Muscle layer of duodenum (tissue), 2 donors: ENCODE data around the gene ACSL1.
A peak's percentile ranks its signal among the peaks of the same experiment; 100 is the strongest.

Experiments used
- H3K27ac ChIP-seq: one replicate; pipeline ENCODE4 v1.7.0; 2013; ENCODE audit warnings: mild to moderate bottlenecking, low read length
- H3K27me3 ChIP-seq: one replicate; pipeline ENCODE4 v1.7.0; 2013; ENCODE audit warnings: low read depth, mild to moderate bottlenecking, control low read depth, low read length
- H3K36me3 ChIP-seq, 2 donors: one replicate each; pipeline ENCODE4 v1.7.0; 2013; ENCODE audit warnings: low read length in 2 of 2, control low read depth in 1 of 2, mild to moderate bottlenecking in 1 of 2; ENCODE audit not compliant: insufficient read depth in 2 of 2, control insufficient read depth in 1 of 2
- H3K4me1 ChIP-seq, 2 donors: one replicate each; pipeline ENCODE4 v1.7.0; 2013; ENCODE audit warnings: low read length in 2 of 2, mild to moderate bottlenecking in 2 of 2, control low read depth in 1 of 2, moderate library complexity in 1 of 2; ENCODE audit not compliant: insufficient read depth in 2 of 2, control insufficient read depth in 1 of 2
- H3K4me3 ChIP-seq, 2 donors: one replicate each; pipeline ENCODE4 v1.7.0; 2013; ENCODE audit warnings: low read length in 2 of 2, low read depth in 1 of 2, mild to moderate bottlenecking in 1 of 2
- H3K9me3 ChIP-seq, 2 donors: one replicate each; pipeline ENCODE4 v1.7.0; 2013; ENCODE audit warnings: low read length in 2 of 2, control low read depth in 1 of 2, mild to moderate bottlenecking in 1 of 2; ENCODE audit not compliant: control insufficient read depth in 1 of 2
- donor health status: healthy.

ACSL1 gene

DNA sequence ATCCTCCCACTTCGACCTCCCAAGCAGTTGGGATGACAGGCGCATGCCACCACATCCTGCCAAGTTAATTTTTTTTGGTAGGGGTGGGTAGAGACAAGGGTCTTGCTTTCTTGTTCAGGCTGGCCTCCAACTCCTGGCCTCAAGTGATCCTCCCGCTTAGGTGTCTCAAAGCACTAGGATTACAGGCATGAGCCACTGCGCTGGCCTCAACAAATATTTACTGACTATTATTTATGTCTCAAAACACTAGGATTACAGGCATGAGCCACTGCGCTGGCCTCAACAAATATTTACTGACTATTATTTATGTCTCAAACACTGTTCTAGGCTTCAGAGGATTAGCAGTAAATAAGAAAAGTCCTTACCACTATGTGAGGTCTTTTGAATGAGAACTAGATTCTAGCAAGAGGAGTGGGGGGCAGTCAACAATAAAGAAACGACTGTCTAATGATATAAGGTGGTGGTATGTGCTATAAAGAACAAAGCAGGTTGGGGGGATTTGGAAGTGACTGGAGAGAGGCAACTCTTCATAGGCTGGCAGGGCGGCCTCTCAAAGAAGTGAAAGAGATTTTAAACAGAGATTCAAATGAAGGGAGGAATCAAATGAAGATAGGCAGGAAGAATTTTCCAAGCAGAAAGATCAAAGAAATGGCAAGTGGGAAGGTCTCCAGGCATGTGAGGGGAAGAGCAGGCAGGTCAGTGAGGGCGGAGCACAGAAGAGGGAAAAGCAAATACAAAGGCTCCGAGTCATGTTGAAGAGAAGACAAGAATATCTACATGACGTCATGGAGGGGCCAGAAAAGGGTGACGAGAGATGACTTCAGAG lies 12.7 kb upstream of the ACSL1 start:
- Histone ChIP-seq H3K4me3 (no peak overlapping the region), H3K4me1 (no peaks in the 10 kb centered on the region), H3K36me3 (no peaks in the 10 kb centered on the region), H3K9me3 (no peaks in the 10 kb centered on the region), H3K27ac (no peak overlapping the region), H3K27me3 (no peaks in the 10 kb centered on the region)

DNA sequence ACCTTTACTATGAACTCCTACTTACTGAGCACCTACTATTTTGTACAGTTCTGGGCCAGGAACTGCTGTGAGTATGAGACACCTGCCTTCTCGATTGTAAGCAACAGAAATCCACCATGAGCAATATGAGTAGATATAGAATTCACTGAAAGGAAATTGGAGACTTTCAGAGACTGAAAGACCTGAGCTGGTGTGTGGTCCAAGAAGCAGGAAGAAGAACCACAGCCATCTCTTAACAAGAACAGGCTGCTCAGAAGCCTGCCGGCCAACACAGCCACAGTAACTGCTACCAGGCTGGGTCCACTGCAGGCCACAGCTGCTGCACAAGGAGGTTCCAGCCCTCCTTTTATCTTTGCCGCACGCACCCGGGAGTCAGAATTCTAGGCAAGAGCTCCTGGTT lies 10.8 kb upstream of the ACSL1 start:
- no peaks in the 10 kb centered on the region for H3K36me3 ChIP-seq
- no peak overlapping the region for H3K27ac ChIP-seq
- no peaks in the 10 kb centered on the region for H3K4me1 ChIP-seq
- H3K4me3 ChIP-seq = no peak overlapping the region
- no peaks in the 10 kb centered on the region for H3K27me3 ChIP-seq
- no peaks in the 10 kb centered on the region for H3K9me3 ChIP-seq

DNA sequence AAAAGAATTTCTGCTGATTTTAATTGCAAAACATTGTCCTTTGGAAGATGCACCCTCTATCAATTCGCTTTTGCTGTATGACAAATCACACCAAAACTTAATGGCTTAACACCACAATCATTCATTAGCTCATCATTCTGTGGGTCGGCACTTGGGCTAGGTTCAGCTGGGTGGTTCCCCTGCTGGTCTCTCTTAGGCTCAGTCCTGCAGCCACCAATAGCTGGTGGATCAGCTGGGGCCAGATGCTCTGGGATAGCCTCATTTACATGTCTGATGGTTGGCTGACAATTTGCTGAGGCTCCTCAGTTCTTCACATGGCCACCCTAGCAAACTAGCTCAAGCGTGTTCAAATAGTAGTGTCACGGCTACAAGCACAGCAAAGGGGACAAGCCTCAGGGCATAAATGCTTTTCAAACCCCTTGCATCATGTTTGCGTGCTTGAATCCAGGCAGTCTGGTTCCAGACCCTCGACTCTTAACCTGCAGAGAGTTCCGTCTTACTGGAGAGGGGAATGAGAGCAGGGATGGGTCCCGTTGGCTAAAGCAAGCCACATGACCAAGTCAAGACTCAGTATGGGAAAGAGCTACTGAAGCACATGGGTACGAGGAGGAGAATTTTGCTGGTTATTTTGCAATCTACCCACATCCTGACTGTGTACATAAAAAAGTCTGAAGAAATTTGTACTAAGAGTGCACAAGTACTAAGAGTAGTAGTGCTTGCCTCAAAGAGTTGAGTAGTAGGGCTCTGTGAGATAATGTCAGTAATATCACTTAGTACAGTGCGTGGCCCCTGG lies 7.5 kb upstream of the ACSL1 start:
- Histone ChIP-seq H3K27me3 (no peaks in the 10 kb centered on the region), H3K4me1 (no peaks in the 10 kb centered on the region), H3K9me3 (no peaks in the 10 kb centered on the region), H3K27ac (no peak overlapping the region), H3K4me3 (no peak overlapping the region), H3K36me3 (no peaks in the 10 kb centered on the region)

DNA sequence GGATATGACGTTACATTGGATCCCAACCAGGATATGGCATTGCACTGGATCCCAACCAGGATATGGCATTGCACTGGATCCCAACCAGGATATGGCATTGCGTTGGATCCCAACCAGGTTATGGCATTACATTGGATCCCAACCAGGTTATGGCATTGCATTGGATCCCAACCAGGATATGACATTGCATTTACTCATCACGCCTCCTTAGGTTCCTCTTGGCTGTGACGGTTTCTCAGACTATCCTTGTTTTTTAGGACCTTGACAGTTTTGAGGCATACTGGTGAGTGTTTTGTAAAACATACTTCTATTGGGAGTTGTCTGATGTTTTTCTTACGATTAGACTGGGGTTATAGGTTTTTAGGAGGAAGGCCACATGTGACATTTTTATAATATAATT lies 5.4 kb upstream of the ACSL1 start:
- Histone ChIP-seq H3K4me3 (no peak overlapping the region), H3K36me3 (no peaks in the 10 kb centered on the region), H3K9me3 (no peaks in the 10 kb centered on the region), H3K4me1 (peaks cover 0 to 7% of the 10 kb centered on the region in 2 donors), H3K27ac (no peak overlapping the region), H3K27me3 (no peaks in the 10 kb centered on the region)

DNA sequence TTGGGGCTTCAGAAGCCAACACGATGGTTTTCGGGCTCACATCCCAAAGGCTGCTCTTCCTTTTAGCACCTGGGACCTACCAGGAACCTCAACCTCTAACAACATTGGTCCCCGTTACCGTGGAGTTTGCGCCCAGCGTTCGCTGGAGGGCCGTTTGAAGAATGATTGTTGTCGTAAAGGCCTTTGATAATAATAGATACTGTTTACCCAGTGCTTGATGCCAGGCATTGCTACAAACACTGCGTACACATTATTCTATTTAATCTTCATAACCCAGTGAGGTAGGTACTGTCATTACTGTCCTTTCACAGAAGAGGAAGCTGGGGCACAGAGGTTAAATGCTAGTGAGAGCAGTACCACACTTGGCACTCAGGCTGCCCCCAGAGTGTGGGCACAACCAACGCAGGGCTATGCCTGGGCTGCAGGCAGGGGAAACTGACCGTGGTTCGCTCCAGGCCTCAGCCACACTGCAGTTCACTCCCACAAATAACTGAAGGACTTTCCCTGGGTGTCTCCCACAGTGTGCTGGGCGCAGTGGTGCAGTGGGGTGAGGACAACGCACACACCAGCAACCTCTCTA lies 1.0 kb upstream of the ACSL1 start:
- H3K36me3 ChIP-seq = no peaks in the 10 kb centered on the region
- H3K4me1 ChIP-seq = peaks cover 0 to 13% of the 10 kb centered on the region in 2 donors
- no peaks in the 10 kb centered on the region for H3K9me3 ChIP-seq
- peak overlapping the region; percentile 62 to 80 for H3K4me3 ChIP-seq
- no peaks in the 10 kb centered on the region for H3K27me3 ChIP-seq
- H3K27ac ChIP-seq = no peak overlapping the region

DNA sequence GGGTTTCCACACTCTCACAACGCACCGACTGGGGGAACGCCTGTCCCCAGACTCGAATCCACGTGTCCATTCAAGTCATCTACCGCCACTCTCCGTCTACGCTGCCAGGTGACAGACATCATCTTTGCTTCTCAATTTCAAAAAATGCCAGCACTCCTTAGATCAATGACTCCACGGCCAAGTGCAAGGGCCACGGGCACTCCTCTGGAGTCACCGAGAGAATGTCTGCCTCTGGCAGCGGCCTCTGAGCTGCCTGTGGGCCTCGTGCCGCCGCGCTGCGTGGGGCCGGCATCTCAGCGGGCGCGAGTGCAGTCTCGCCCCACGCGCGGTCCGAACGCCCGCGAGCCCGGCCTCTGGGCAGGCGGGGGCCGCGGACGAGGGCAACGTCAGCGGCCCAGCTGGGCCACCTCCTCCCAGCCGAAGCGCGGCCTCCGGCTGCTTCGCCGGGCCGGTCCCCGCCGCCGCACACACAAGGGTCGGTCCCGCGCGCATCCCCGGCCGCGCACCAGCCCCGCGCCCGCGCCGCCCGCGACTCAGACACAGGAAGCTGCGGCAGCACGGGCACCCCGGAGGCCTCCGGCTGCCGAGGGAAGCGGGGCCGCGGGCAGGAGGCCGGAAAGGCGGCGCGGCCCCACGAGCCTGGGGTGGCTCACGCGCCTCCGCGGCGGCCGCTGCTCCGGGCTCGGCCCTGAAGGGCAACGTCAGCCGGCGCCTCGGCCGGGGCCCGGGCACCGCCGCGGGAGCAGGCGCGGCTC lies 450 bp downstream of the ACSL1 start:
- Histone ChIP-seq H3K36me3 (no peaks in the 10 kb centered on the region), H3K4me3 (peak overlapping the region; percentile 60 to 66), H3K9me3 (no peaks in the 10 kb centered on the region), H3K27me3 (no peaks in the 10 kb centered on the region), H3K4me1 (peaks cover 0 to 13% of the 10 kb centered on the region in 2 donors), H3K27ac (peak overlapping the region; percentile 73)

DNA sequence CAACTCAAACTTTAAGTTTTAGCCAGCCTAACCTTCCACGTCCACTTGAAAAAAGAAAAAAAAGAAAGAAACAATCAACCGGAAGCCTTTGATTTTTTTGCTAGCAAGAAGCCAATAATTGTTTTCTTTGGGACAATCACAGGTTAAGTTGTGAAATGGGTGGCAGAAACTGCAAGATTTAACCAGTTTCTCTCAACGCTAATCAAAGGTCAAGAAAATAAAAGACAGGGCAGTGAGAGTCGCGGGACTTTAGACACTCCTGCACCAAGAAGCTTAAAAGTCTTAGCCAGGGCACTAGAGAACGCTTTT lies 1.0 kb downstream of the ACSL1 start:
- Histone ChIP-seq H3K27me3 (no peaks in the 10 kb centered on the region), H3K27ac (peak overlapping the region; percentile 73), H3K4me3 (peak overlapping the region; percentile 60 to 66), H3K36me3 (no peaks in the 10 kb centered on the region), H3K9me3 (no peaks in the 10 kb centered on the region), H3K4me1 (peaks cover 0 to 13% of the 10 kb centered on the region in 2 donors)

DNA sequence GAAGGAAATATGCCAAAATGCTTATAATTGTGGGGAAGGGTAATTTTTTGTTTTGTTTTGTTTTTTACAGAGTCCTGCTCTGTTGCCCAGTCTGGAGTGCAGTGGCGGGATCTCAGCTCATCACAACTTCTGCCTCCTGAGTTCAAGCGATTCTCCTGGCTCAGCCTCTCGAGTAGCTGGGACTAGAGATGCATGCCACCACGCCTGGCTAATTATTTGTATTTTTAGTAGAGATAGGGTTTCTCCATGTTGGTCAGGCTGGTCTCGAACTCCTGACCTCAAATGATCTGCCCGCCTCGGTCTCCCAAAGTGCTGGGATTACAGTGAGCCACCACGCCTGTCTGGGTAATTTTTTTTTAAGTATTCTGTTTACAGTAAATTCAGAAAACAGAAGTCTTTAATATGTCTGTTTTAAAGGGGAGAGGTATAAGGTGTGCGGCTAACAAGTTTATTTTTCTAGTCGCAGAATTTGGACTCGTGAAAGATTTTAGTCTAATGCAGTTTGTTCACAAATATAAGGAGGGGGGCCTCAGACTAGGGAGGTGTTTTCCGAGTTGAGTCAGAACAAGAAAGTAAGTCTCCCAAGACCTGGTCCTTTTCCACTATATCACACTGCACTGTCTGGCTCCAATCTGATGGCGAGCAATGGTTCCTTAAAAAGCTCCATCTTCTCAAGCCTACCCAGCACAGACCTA lies 1.5 kb downstream of the ACSL1 start:
- Histone ChIP-seq H3K36me3 (no peaks in the 10 kb centered on the region), H3K4me3 (peak overlapping the region; percentile 60 to 66)

DNA sequence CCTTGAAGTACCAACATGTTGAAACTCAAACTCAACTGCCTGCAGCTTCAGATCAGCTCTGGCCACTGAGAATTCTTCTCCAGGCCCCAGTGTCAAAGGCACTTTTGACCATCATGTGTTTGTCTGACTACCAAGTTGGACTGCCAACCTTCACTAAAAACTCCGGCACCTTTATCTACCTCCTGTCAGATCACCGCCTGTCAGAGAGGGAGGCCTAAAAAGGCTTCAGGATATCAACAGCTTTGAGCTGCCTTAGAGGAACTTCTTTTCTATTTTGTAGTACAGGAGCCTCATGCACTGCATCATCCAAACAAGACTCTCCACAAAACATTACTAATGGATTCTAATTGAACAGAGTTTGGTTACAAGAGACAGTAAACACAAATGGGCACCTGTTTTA lies 2.8 kb downstream of the ACSL1 start:
- Histone ChIP-seq H3K27me3 (no peaks in the 10 kb centered on the region), H3K4me3 (peak overlapping the region; percentile 9 to 40)

More for the DNA sequence above, 1.5 kb downstream of the ACSL1 start:
- Histone ChIP-seq H3K27ac (peak overlapping the region; percentile 73), H3K4me1 (peaks cover 0 to 13% of the 10 kb centered on the region in 2 donors), H3K27me3 (no peaks in the 10 kb centered on the region), H3K9me3 (no peaks in the 10 kb centered on the region)

DNA sequence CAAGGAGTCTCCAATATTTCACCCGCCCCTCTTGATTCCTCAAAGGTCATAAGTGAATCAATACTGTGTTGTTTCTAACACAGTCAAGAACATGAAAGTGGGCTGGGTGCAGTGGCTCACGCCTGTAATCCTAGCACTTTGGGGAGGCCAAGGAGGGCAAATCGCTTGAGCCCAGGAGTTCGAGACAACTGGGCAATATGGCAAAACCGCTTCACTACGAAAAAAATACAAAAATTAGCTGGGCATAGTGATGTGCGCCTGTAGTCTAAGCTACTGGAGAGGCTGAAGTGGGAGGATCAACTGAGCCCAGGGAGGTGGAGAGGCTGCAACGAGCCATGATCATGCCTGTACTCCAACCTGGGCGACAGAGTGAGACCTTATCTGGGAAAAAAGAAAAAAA lies 3.4 kb downstream of the ACSL1 start:
- peak overlapping the region in 1 of 2 donors; percentile 40 for H3K4me3 ChIP-seq

More for the DNA sequence above, 2.8 kb downstream of the ACSL1 start:
- Histone ChIP-seq H3K9me3 (no peaks in the 10 kb centered on the region), H3K36me3 (no peaks in the 10 kb centered on the region), H3K27ac (no peak overlapping the region), H3K4me1 (peaks cover 0 to 13% of the 10 kb centered on the region in 2 donors)

More for the DNA sequence above, 3.4 kb downstream of the ACSL1 start:
- H3K9me3 ChIP-seq = no peaks in the 10 kb centered on the region
- no peaks in the 10 kb centered on the region for H3K36me3 ChIP-seq
- H3K27ac ChIP-seq = no peak overlapping the region
- peaks cover 0 to 13% of the 10 kb centered on the region in 2 donors for H3K4me1 ChIP-seq
- no peaks in the 10 kb centered on the region for H3K27me3 ChIP-seq
